Calu3 (cell line): ENCODE data around the gene CDCA5. TPM values are rescaled to one million over a fixed set of nuclear protein-coding genes. Genes with fewer than 3 reads are reported as not detected.
A peak's percentile ranks its signal among the peaks of the same experiment; 100 is the strongest.

Experiments used
- BruUV-seq: library from RNA; stranded (reverse); fragments of 400-500 nt; replicated peaks from 2 replicates; lab custom pipeline; 2021; lab: Mats Ljungman, UMichigan
- CTCF ChIA-PET: fragments of 300-600 bp; sonication (Branson Sonifier 250); formaldehyde crosslinking; loops from one replicate; lab custom pipeline; 2022; ENCODE audit warnings: antibody characterized with exemption; lab: Charles Lee
- DNase-seq: peaks from one replicate; pipeline ENCODE4 v3.0.0; 2022
- H3K27ac Mint-ChIP-seq: one replicate; pipeline ENCODE4 v1.8.0; 2022; ENCODE audit warnings: mixed read lengths; ENCODE audit not compliant: unreplicated experiment
- H3K27me3 Mint-ChIP-seq: one replicate; pipeline ENCODE4 v1.8.0; 2022; ENCODE audit warnings: mixed read lengths; ENCODE audit not compliant: unreplicated experiment
- H3K36me3 Mint-ChIP-seq: one replicate; pipeline ENCODE4 v1.8.0; 2022; ENCODE audit warnings: mild to moderate bottlenecking, moderate library complexity, mixed read lengths; ENCODE audit not compliant: insufficient read depth, unreplicated experiment
- H3K4me1 Mint-ChIP-seq: one replicate; pipeline ENCODE4 v1.8.0; 2022; ENCODE audit warnings: mild to moderate bottlenecking, low read depth, mixed read lengths; ENCODE audit not compliant: unreplicated experiment
- H3K4me3 Mint-ChIP-seq: one replicate; pipeline ENCODE4 v1.8.0; 2022; ENCODE audit warnings: mild to moderate bottlenecking, low read depth, moderate library complexity, mixed read lengths; ENCODE audit not compliant: unreplicated experiment
- H3K9me3 Mint-ChIP-seq: one replicate; pipeline ENCODE4 v1.8.0; 2022; ENCODE audit warnings: low read depth, mixed read lengths; ENCODE audit not compliant: unreplicated experiment
- CTCF ChIP-seq: fragments of 200-600 bp; IDR thresholded peaks from one replicate; pipeline ENCODE4 v1.8.0; 2022; ENCODE audit warnings: antibody characterized with exemption; ENCODE audit not compliant: unreplicated experiment
- intact Hi-C: fragments of 100-400 bp; cut with micrococcal nuclease; formaldehyde crosslinking; loops from one replicate; pipeline ENCODE4 v1.10.0; 2022; ENCODE audit not compliant: unreplicated experiment
- total RNA-seq: library from RNA; stranded (reverse); gene quantifications from 2 replicates; pipeline ENCODE4 v1.2.3, GENCODE V29; 2022

Gene CDCA5
- total RNA-seq, 1 experiment from 2014 or later = 53.4 TPM

DNA sequence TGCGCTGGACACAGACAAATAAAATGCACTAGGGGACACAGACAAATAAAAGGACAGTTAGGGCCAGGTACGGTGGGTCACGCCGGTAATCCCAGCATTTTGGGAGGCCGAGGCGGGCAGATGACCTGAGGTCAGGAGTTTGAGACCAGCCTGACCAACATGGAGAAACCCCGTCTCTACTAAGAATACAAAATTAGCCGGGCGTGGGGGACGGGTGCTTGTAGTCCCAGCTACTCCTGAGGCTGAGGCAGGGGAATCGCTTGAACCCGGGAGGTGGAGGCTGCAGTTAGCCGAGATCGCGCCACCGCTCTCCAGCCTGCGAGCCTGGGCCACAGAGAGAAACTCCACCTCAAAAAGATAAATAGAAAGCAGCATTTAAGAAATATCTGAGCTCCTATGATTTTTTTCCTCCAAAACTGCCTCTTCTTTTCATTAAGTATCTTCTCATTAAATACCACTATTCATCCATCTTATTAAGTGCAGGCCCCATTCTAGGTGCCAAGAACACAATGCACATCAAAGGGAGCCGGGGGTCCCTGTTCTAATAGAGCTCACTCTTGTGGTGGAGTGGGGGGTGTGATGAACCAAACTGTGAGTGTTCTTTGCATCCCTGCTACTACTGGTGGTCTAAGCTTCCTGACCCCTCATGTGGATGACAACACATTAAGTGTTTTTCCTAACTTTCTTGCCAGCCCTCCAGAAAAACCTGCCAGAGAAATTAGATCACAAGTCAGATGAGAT lies 34.4 kb upstream of the CDCA5 start:
- CTCF ChIA-PET = interaction anchor here (1.3 to 1.4 kb wide), 2 partner anchors 8 to 63 kb away, joined by 3 to 8 read pairs; partner anchors contain the start of gene CAPN1
- TF ChIP-seq CTCF = no peak
- intact Hi-C loops = loop anchor here (5.0 to 10.0 kb wide), 2 partner anchors 273 to 331 kb away; partner anchors contain the start of gene CDC42BPG
- H3K9me3 Mint-ChIP-seq = no peaks in the 10 kb centered on the region
- H3K4me3 Mint-ChIP-seq = peak overlapping the region; percentile 82
- BruUV-seq = no TSS peak
- H3K36me3 Mint-ChIP-seq = peaks cover 90% of the 10 kb centered on the region
- H3K4me1 Mint-ChIP-seq = peaks cover 28% of the 10 kb centered on the region
- peak overlapping the region; percentile 90 for H3K27ac Mint-ChIP-seq
- no peaks in the 10 kb centered on the region for H3K27me3 Mint-ChIP-seq
- no peak for DNase-seq

DNA sequence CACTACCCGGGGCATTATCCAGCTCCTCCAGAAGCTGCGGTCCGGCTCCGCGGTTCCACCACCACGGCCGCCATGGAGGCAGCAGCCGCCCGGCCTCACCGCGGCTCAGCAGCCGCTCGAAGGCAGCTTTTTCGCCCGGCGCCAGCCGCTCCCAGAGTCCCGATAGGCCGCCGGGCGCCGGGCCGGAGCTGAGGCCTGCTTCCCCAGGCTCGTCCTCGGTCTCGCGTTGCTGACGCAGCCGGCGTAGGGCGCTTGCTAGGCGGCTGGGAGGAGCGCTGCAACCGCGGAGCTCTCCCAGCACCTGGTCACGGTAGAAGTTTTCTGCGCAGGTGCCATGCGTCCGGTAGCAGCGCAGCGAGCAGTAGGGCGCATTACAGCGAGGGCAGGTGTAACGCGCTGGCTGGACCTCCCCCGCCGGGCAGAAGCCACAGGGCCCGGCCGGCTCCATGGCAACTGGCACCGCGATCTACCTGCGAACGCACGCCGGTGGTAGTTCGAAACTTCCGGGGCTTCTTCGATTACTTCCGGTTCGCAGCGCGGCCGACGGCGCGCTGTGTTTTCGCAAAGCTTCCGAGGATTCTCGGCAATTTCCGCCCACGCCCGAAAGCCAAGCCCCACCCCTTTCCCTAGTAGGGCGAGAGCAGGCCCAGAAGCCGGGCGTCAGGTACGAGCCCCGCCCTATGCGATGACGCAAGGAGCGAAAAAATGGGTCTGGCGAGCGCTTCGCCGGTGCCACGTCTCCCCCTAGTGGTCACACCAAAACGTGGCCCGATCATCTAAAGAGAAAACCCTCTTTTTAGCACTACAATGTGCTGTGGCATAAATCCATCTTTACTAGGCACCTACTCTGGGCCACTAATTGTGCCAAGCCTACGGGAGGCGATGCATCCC lies 33.6 kb upstream of the CDCA5 start, which contains the start of gene ZNHIT2:
ZNHIT2 (minus strand) TSS at position 496 of the 891 bp plus-strand sequence; CDS start at position 448, 48 bp downstream.
- TF ChIP-seq CTCF = peak; percentile 88
- no TSS peak for BruUV-seq
- intact Hi-C loops = loop anchor here (5.0 to 10.0 kb wide), 2 partner anchors 273 to 330 kb away; partner anchors contain the start of gene CDC42BPG
- peak; percentile 99 for DNase-seq
- H3K36me3 Mint-ChIP-seq = peaks cover 90% of the 10 kb centered on the region
- peak within 1 kb of the TSS; percentile 82 for H3K4me3 Mint-ChIP-seq
- H3K27ac Mint-ChIP-seq = peak within 1 kb of the TSS; percentile 90
- H3K27me3 Mint-ChIP-seq = no peaks in the 10 kb centered on the region
- H3K9me3 Mint-ChIP-seq = no peaks in the 10 kb centered on the region
- H3K4me1 Mint-ChIP-seq = peaks cover 31% of the 10 kb centered on the region
- CTCF ChIA-PET = interaction anchor here (0.6 to 1.4 kb wide), 5 partner anchors 7 to 90 kb away, joined by 3 to 8 read pairs (median 6); partner anchors contain the start of genes CAPN1 and SNX15

GRCh38 chr11:65116370-65117205 lies 32.7 kb upstream of the CDCA5 start:
- Mint-ChIP-seq H3K4me3 (peak overlapping the region; percentile 82), H3K4me1 (peaks cover 36% of the 10 kb centered on the region), H3K27me3 (no peaks in the 10 kb centered on the region), H3K9me3 (no peaks in the 10 kb centered on the region), H3K36me3 (peaks cover 90% of the 10 kb centered on the region), H3K27ac (peak overlapping the region; percentile 90)
- no peak for TF ChIP-seq CTCF
- DNase-seq = peak; percentile 48
- no TSS peak for BruUV-seq
- intact Hi-C loops = loop anchor here (5.0 to 10.0 kb wide), 2 partner anchors 272 to 329 kb away; partner anchors contain the start of gene CDC42BPG
- CTCF ChIA-PET = interaction anchor here (1.2 to 1.4 kb wide), 2 partner anchors 65 to 89 kb away, joined by 3 to 8 read pairs; partner anchors contain the start of genes CAPN1 and SNX15
